K562 (cell line): Measurements from ENCODE around the gene INSL3. TPM values are rescaled to one million over a fixed set of nuclear protein-coding genes. Genes with fewer than 3 reads are reported as not detected.
A peak's percentile ranks its signal among the peaks of the same experiment; 100 is the strongest.

ENCODE experiments used
- ATAC-seq: fragments of 200-7000 bp; cut with Tn5 transposase; 3 replicates; pipeline ENCODE4 v1.9.1; 2020; ENCODE audit warnings: moderate library complexity
- BruUV-seq: library from RNA; stranded (reverse); fragments of 400-500 nt; replicated peaks from 2 replicates; lab custom pipeline; 2021; lab: Mats Ljungman, UMichigan
- CTCF ChIA-PET: fragments of 300-600 bp; formaldehyde crosslinking; extraction: SDS; loops from one replicate; lab custom pipeline; 2021; ENCODE audit warnings: low intra/inter-chr PET ratio; lab: Yijun Ruan, JAX
- POLR2A ChIA-PET: fragments of 300-600, 350-650 bp; sonication (Branson Sonifier 250); formaldehyde crosslinking; extraction: SDS; loops from one replicate; lab custom pipeline; 2021; ENCODE audit warnings: antibody characterized with exemption, inconsistent platforms; lab: Yijun Ruan, JAX
- DNase-seq, 4 experiments: peaks; one replicate each; pipeline versions ENCODE4 v3.0.0 to v3.0.0-alpha.2; 2011 to 2018; ENCODE audit warnings: low spot score in 3 of 4, mixed read lengths in 3 of 4; ENCODE audit errors: extremely low read depth in 1 of 4
- FAIRE-seq: peaks from 2 replicates; lab custom pipeline; 2011; peaks lifted over from hg19 to GRCh38; lab: Jason Lieb, UNC
- H2AFZ ChIP-seq: 2 replicates; pipeline ENCODE4 v1.6.0; 2011; ENCODE audit warnings: low read depth, low read length, control low read depth, inconsistent platforms
- H3K27ac ChIP-seq: fragments of 200-600 bp; 3 replicates; pipeline ENCODE4 v1.8.0; 2011; ENCODE audit warnings: low read depth, mild to moderate bottlenecking, control low read depth, inconsistent platforms, low read length, moderate library complexity, mixed read lengths; ENCODE audit errors: extremely low read depth
- H3K27me3 ChIP-seq, 2 experiments: fragments of 300-600 bp in 1 of 2; 2 replicates in 1 of 2; 3 replicates in 1 of 2; pipeline versions ENCODE4 v1.6.0 to v1.8.0; 2011; ENCODE audit warnings: inconsistent platforms in 2 of 2, low read length in 2 of 2, mild to moderate bottlenecking in 1 of 2, mixed read lengths in 1 of 2, moderate library complexity in 1 of 2; ENCODE audit not compliant: control insufficient read depth in 2 of 2, insufficient read depth in 2 of 2
- H3K36me3 ChIP-seq: fragments of 300-600 bp; 3 replicates; pipeline ENCODE4 v1.8.0; 2011; ENCODE audit warnings: mild to moderate bottlenecking, low read length, inconsistent platforms; ENCODE audit not compliant: control insufficient read depth, insufficient read depth
- H3K4me1 ChIP-seq, 2 experiments: fragments of 200-600 bp in 1 of 2; replicated peaks in 1 of 2; 2 replicates in 1 of 2; 3 replicates in 1 of 2; pipeline versions ENCODE4 v1.5.1 to v1.8.0; 2011; ENCODE audit warnings: inconsistent platforms in 2 of 2, low read length in 2 of 2, mild to moderate bottlenecking in 1 of 2, mixed read lengths in 1 of 2, moderate library complexity in 1 of 2; ENCODE audit not compliant: control insufficient read depth in 2 of 2, insufficient read depth in 2 of 2
- H3K4me2 ChIP-seq: 2 replicates; pipeline ENCODE4 v1.6.1; 2011; ENCODE audit warnings: low read length, control low read depth, inconsistent platforms, mixed read lengths; ENCODE audit not compliant: insufficient read depth
- H3K4me3 ChIP-seq: fragments of 200-600 bp; sonication (generic), shearing (Covaris generic); 2 replicates; pipeline ENCODE4 v1.5.1; 2016; ENCODE audit warnings: control low read depth, inconsistent platforms
- H3K79me2 ChIP-seq: fragments of 200-600 bp; 3 replicates; pipeline ENCODE4 v1.8.0; 2011; ENCODE audit warnings: low read length, inconsistent platforms; ENCODE audit not compliant: control insufficient read depth, insufficient read depth
- H3K9ac ChIP-seq, 2 experiments: 2 replicates each; pipeline versions ENCODE4 v1.6.0 to v1.6.1; 2011; ENCODE audit warnings: low read depth in 2 of 2, low read length in 2 of 2, control low read depth in 1 of 2, inconsistent platforms in 1 of 2, mild to moderate bottlenecking in 1 of 2, mixed read lengths in 1 of 2; ENCODE audit not compliant: insufficient read depth in 1 of 2
- H3K9me1 ChIP-seq: one replicate; pipeline ENCODE4 v1.6.0; 2011; ENCODE audit warnings: inconsistent platforms, mild to moderate bottlenecking, low read length, moderate library complexity; ENCODE audit not compliant: control insufficient read depth, insufficient read depth
- H3K9me3 ChIP-seq: replicated peaks from 2 replicates; pipeline ENCODE4 v1.5.1; 2011; ENCODE audit warnings: low read depth, low read length, inconsistent platforms; ENCODE audit not compliant: control insufficient read depth, insufficient read depth
- H4K20me1 ChIP-seq: replicated peaks from 2 replicates; pipeline ENCODE4 v1.6.1; 2011; ENCODE audit warnings: low read length, inconsistent platforms, mixed read lengths; ENCODE audit not compliant: control insufficient read depth, insufficient read depth
- BCOR ChIP-seq: fragments of 450-650 bp; IDR thresholded peaks from 2 replicates; pipeline ENCODE4 v1.6.1; 2016
- C11orf30 ChIP-seq: fragments of 450-650 bp; IDR thresholded peaks from 2 replicates; pipeline ENCODE4 v1.6.1; 2016; ENCODE audit warnings: low read depth, mild to moderate bottlenecking
- CREM ChIP-seq: IDR thresholded peaks from 2 replicates; pipeline ENCODE4 v1.6.1; 2014; ENCODE audit warnings: antibody characterized with exemption, low read depth
- HEY1 ChIP-seq: fragments of 250-450 bp; sonication (Bioruptor Pico); IDR thresholded peaks from 2 replicates; pipeline ENCODE4 v1.5.0; 2020; ENCODE audit warnings: mild to moderate bottlenecking, moderate library complexity, borderline replicate concordance
- LARP7 ChIP-seq: fragments of 450-650 bp; IDR thresholded peaks from 2 replicates; pipeline ENCODE4 v1.6.1; 2016
- MEIS2 ChIP-seq: fragments of 450-650 bp; IDR thresholded peaks from 2 replicates; pipeline ENCODE4 v1.6.1; 2014; ENCODE audit warnings: mild to moderate bottlenecking; ENCODE audit not compliant: partially characterized antibody
- MYBL2 ChIP-seq, 2 experiments: fragments of 450-650 bp in 1 of 2; sonication (generic) in 1 of 2; formaldehyde crosslinking in 1 of 2; IDR thresholded peaks; 2 replicates each; pipeline versions ENCODE4 v1.6.1 to v1.8.1; 2017 to 2022; ENCODE audit warnings: borderline replicate concordance in 1 of 2, inconsistent platforms in 1 of 2, low read depth in 1 of 2, mild to moderate bottlenecking in 1 of 2, missing genetic modification reagents in 1 of 2, moderate library complexity in 1 of 2
- NRF1 ChIP-seq, 2 experiments: fragments of 450-650 bp; IDR thresholded peaks in 1 of 2; conservative IDR thresholded peaks in 1 of 2; 2 replicates each; pipeline ENCODE4 v1.6.1; 2014; ENCODE audit warnings: mild to moderate bottlenecking in 2 of 2
- RCOR1 ChIP-seq, 2 experiments: IDR thresholded peaks; 2 replicates each; pipeline ENCODE4 v1.6.1; 2012; ENCODE audit warnings: low read depth in 2 of 2, low read length in 2 of 2, borderline replicate concordance in 1 of 2, improper control_type of control experiment in 1 of 2
- ZNF253 ChIP-seq: fragments of 250-450 bp; sonication (Bioruptor Pico); conservative IDR thresholded peaks from 2 replicates; pipeline ENCODE4 v1.6.1; 2021; ENCODE audit warnings: mild to moderate bottlenecking
- ZNF41 ChIP-seq: fragments of 250-450 bp; sonication (Bioruptor Pico); conservative IDR thresholded peaks from 2 replicates; pipeline ENCODE4 v1.4.0; 2020; ENCODE audit warnings: mild to moderate bottlenecking
- ZNF444 ChIP-seq: fragments of 250-450 bp; sonication (Bioruptor Pico); IDR thresholded peaks from 2 replicates; pipeline ENCODE4 v1.4.0; 2020; ENCODE audit warnings: mild to moderate bottlenecking, moderate library complexity
- WGBS: fragments of 100-300 bp; shearing (Covaris generic); methylation state at CpG from one replicate; pipeline ENCODE4 v1.1.6; 2016; ENCODE audit warnings: low coverage, mixed read lengths; ENCODE audit not compliant: insufficient coverage; ENCODE audit errors: missing lambda C conversion rate; 5-methylcytosine and 5-hydroxymethylcytosine counted together
- in situ Hi-C: fragments of 300-500 bp; cut with MboI; formaldehyde crosslinking; loops from 4 replicates; pipeline ENCODE4 v1.15.0; 2018; ENCODE audit warnings: inconsistent platforms, mixed read lengths
- intact Hi-C: fragments of 100-400 bp; cut with micrococcal nuclease; formaldehyde crosslinking; loops from 2 replicates; pipeline ENCODE4 v1.14.2; 2022
- polyA plus RNA-seq, 8 experiments: library from polyadenylated mRNA; depleted of rRNA in 4 of 8; stranded (reverse) in 5 of 8; unstranded in 3 of 8; fragments of >200 nt; fragmentation: Nextera tagmentation in 2 of 8; fragmentation: Illumina TruSeq in 1 of 8; extraction: Ambion mirVana in 2 of 8; extraction: Trizol in 1 of 8; gene quantifications; 2 replicates each; pipeline versions ENCODE4 v1.2.1 to v1.2.3, GENCODE V29; 2011 to 2014; ENCODE audit warnings: inconsistent platforms in 1 of 8, missing spikeins in 1 of 8
- total RNA-seq, 7 experiments: library from RNA; depleted of rRNA in 6 of 7; stranded (reverse); fragments of >200 nt in 6 of 7; fragmentation: Illumina TruSeq in 2 of 7; extraction: Trizol in 2 of 7; gene quantifications; 2 replicates each; pipeline versions ENCODE4 v1.2.1 to v1.2.3, GENCODE V29; 2011 to 2021; ENCODE audit warnings: low replicate concordance in 1 of 7
- TF ChIP-seq, protein P1 (sequence below): fragments of 450-650 bp; IDR thresholded peaks from 2 replicates; pipeline ENCODE4 v1.6.1; 2016; ENCODE audit warnings: antibody characterized with exemption
- TF ChIP-seq, protein P2 (sequence below): sonication (generic); formaldehyde crosslinking; IDR thresholded peaks from 2 replicates; pipeline ENCODE4 v1.8.0; 2023; ENCODE audit warnings: mild to moderate bottlenecking, missing genetic modification reagents

The INSL3 gene
- total and polyA plus RNA-seq, 9 of the 15 experiments (the other 6 are each of a cell fraction or from before 2014, with no cell fraction given), result not detected

DNA sequence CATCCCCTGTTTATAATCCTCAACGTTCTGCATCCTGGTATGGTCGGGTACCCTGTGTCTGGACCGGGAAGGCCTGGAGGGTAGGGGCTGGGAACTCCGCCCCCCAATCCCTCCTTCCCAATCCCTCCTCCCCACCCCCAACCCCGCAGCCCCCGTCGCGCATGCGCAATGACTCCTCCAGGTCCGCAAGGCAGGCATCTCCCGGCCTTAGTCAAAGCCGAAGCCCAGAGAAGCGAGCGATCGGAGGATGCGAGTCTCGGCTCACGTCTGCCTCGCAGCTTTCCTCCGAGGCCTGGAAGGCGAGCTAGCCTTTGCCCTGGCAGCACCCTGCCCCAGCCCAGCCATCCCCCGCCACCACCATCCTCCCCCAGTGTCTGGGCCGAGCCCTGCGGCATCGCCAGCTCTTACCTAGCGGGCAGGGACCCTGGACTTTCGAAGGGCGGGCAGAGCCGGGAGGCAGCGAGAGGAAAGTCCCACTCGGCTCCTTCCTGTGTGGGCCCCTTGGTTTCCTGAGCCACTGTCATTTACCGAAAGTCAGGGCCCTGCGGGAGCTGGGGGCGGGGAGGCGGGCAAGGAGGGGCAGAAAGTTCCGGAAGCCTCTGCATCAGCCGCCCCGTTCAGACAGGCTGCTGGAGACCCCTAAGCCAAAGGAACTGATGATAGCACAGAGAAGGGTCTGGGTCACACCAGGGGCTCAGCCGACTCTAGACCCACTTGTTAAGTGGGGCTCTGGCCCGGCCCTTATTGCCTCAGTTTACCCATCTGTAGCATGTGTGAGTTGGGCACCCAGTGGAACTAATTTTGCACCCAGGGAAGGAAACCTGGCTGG is 26.4 kb upstream of the INSL3 start, which contains the start of gene JAK3:
Gene JAK3, minus strand, starts transcription at position 445 of the 829 bp plus-strand sequence. CDS start 3,565 bp downstream, outside the sequence.
- Histone ChIP-seq H3K9me3 (no peaks in the 10 kb centered on the region), H3K79me2 (peaks cover 5% of the 10 kb centered on the region; the same call in 2 of the 3 replicates), H3K36me3 (no peaks in the 10 kb centered on the region), H2AFZ (no peak within 1 kb of the TSS), H3K9ac (peak within 1 kb of the TSS in 1 of 2 experiments; percentile 85; a peak in 2 of 4 replicates), H3K27me3 (no peaks in the 10 kb centered on the region), H4K20me1 (no peaks in the 10 kb centered on the region), H3K9me1 (no peaks in the 10 kb centered on the region), H3K4me3 (no peak within 1 kb of the TSS), H3K27ac (no peak within 1 kb of the TSS), H3K4me2 (no peak within 1 kb of the TSS), H3K4me1 (peaks cover 0 to 25% of the 10 kb centered on the region in 2 experiments; a peak in 3 of 5 replicates)
- ChIA-PET CTCF (no interaction called here), POLR2A (interaction anchor here (0.5 to 1.9 kb wide), 3 partner anchors 12 to 113 kb away, joined by 3 to 10 read pairs (median 3); partner anchors contain the start of gene RPL18A)
- no peak for FAIRE-seq
- WGBS, result 37% methylated on average over 17 of the region's 40 CpGs
- in situ Hi-C loops, result no loop called here
- DNase-seq, result peak; percentile 54 to 81 (median 78)
- intact Hi-C loops, result no loop called here
- BruUV-seq, result no TSS peak
- peak; percentile 70 for ATAC-seq
- no peak for TF ChIP-seq ZNF253
- TF ChIP-seq RCOR1 (IDR thresholded peaks at IDR 0.05; ENCODE audit: borderline replicate concordance in 1 of 2, low read depth in 2 of 2, low read length in 2 of 2), result no peak
- TF ChIP-seq ZNF41 (CRISPR knock-in tag), result no peak
- no peak for TF ChIP-seq MYBL2 (IDR thresholded peaks at IDR 0.05; ENCODE audit: low read depth)
- no peak for TF ChIP-seq MYBL2 (CRISPR knock-in tag; IDR thresholded peaks at IDR 0.05; ENCODE audit: borderline replicate concordance)
- TF ChIP-seq HEY1 (CRISPR knock-in tag), result no peak
- TF ChIP-seq MEIS2, result no peak
- no peak for TF ChIP-seq LARP7
- TF ChIP-seq NRF1 (conservative IDR thresholded peaks at IDR 0.05 in 1 of 2, IDR thresholded peaks at IDR 0.05 in 1 of 2), result peak; percentile 84 to 85
- TF ChIP-seq BCOR, result 0 out of 2 replicates have a peak, but pooled peaks have one; percentile 23
- TF ChIP-seq, protein P1, sequence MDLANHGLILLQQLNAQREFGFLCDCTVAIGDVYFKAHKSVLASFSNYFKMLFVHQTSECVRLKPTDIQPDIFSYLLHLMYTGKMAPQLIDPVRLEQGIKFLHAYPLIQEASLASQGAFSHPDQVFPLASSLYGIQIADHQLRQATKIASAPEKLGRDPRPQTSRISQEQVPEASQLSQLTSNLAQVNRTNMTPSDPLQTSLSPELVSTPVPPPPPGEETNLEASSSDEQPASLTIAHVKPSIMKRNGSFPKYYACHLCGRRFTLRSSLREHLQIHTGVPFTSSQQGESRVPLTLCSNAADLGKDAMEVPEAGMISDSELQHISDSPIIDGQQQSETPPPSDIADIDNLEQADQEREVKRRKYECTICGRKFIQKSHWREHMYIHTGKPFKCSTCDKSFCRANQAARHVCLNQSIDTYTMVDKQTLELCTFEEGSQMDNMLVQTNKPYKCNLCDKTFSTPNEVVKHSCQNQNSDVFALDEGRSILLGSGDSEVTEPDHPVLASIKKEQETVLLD, result peak; percentile 70; the same call in 1 of the 2 replicates
- TF ChIP-seq CREM, result no peak
- TF ChIP-seq, protein P2, sequence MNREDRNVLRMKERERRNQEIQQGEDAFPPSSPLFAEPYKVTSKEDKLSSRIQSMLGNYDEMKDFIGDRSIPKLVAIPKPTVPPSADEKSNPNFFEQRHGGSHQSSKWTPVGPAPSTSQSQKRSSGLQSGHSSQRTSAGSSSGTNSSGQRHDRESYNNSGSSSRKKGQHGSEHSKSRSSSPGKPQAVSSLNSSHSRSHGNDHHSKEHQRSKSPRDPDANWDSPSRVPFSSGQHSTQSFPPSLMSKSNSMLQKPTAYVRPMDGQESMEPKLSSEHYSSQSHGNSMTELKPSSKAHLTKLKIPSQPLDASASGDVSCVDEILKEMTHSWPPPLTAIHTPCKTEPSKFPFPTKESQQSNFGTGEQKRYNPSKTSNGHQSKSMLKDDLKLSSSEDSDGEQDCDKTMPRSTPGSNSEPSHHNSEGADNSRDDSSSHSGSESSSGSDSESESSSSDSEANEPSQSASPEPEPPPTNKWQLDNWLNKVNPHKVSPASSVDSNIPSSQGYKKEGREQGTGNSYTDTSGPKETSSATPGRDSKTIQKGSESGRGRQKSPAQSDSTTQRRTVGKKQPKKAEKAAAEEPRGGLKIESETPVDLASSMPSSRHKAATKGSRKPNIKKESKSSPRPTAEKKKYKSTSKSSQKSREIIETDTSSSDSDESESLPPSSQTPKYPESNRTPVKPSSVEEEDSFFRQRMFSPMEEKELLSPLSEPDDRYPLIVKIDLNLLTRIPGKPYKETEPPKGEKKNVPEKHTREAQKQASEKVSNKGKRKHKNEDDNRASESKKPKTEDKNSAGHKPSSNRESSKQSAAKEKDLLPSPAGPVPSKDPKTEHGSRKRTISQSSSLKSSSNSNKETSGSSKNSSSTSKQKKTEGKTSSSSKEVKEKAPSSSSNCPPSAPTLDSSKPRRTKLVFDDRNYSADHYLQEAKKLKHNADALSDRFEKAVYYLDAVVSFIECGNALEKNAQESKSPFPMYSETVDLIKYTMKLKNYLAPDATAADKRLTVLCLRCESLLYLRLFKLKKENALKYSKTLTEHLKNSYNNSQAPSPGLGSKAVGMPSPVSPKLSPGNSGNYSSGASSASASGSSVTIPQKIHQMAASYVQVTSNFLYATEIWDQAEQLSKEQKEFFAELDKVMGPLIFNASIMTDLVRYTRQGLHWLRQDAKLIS (CRISPR knock-in tag), result no peak
- no peak for TF ChIP-seq ZNF444
- TF ChIP-seq C11orf30, result no peak
